MG63 (cell line): ENCODE measurements around the gene SMIM1. TPM values are rescaled to one million over a fixed set of nuclear protein-coding genes. Genes with fewer than 3 reads are reported as not detected.
"Not testable (repeated sequence)": the region's sequence is repeated elsewhere in the genome, so short reads cannot be mapped to it uniquely, and the experiment has no call there.

ENCODE experiments used
- DNase-seq: peaks from one replicate; pipeline ENCODE4 v3.0.0-alpha.2; 2020
- H3K27me3 ChIP-seq: fragments of 250-450 bp; sonication (Bioruptor Pico); 2 replicates; pipeline ENCODE4 v1.5.1; 2020; ENCODE audit warnings: mild to moderate bottlenecking, moderate library complexity
- H3K36me3 ChIP-seq: fragments of 250-450 bp; sonication (Bioruptor Pico); 2 replicates; pipeline ENCODE4 v1.5.1; 2020; ENCODE audit warnings: mild to moderate bottlenecking, moderate library complexity
- H3K4me3 ChIP-seq: fragments of 250-450 bp; sonication (Bioruptor Pico); 2 replicates; pipeline ENCODE4 v1.5.1; 2020; ENCODE audit warnings: mild to moderate bottlenecking, moderate library complexity
- H3K9me3 ChIP-seq: fragments of 250-450 bp; sonication (Bioruptor Pico); 2 replicates; pipeline ENCODE4 v1.5.1; 2020; ENCODE audit warnings: mild to moderate bottlenecking, moderate library complexity
- total RNA-seq: library from RNA; depleted of rRNA; stranded (reverse); fragments of >200 nt; shearing (Covaris generic); gene quantifications from 2 replicates; pipeline ENCODE4 v1.2.3, GENCODE V29; 2014; ENCODE audit warnings: low replicate concordance

The SMIM1 gene
- total RNA-seq, 1 experiment from 2014 or later, result not detected

DNA sequence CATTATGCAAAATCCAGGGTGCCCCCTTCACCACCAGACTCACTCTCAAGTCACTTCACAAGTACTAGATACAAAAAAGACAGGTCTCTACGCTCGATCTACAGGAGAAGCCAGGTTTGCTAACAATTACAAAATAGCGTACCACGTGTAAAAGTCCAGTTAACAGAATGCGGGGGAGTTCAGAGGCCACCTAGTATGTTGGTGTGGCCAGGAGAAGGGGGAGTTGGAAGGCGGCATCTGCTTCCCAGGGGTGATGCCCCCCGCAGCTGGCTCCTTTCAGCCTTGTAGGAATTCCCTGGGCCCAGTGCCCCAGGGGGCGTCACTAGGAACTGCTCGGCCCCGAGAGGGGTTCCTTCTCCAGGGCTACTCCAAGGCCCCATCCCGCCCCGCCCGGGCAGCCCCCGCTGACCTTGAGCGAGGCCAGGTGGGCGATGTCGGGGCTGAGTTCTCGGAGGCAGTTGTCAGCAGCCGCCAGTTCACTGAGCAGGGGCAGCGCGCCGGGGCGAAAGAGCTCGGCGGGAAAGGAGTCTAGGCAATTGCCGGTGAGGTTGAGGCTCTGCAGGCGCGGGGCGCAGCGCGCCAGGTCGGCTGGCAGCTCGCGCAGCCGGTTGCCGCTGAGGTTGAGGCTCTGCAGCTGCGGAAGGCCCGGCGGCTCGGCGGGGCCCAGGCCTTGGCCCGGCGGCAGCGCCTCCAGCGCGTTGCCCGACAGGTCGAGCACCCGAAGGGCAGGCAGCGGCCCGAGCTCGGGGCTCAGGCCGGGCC is 23.1 kb downstream of the SMIM1 start:
- no peaks in the 10 kb centered on the region for H3K9me3 ChIP-seq
- no peaks in the 10 kb centered on the region for H3K27me3 ChIP-seq
- DNase-seq, result peak; percentile 28
- peak overlapping the region; percentile 59 for H3K4me3 ChIP-seq
- H3K36me3 ChIP-seq, result peaks cover 25% of the 10 kb centered on the region

DNA sequence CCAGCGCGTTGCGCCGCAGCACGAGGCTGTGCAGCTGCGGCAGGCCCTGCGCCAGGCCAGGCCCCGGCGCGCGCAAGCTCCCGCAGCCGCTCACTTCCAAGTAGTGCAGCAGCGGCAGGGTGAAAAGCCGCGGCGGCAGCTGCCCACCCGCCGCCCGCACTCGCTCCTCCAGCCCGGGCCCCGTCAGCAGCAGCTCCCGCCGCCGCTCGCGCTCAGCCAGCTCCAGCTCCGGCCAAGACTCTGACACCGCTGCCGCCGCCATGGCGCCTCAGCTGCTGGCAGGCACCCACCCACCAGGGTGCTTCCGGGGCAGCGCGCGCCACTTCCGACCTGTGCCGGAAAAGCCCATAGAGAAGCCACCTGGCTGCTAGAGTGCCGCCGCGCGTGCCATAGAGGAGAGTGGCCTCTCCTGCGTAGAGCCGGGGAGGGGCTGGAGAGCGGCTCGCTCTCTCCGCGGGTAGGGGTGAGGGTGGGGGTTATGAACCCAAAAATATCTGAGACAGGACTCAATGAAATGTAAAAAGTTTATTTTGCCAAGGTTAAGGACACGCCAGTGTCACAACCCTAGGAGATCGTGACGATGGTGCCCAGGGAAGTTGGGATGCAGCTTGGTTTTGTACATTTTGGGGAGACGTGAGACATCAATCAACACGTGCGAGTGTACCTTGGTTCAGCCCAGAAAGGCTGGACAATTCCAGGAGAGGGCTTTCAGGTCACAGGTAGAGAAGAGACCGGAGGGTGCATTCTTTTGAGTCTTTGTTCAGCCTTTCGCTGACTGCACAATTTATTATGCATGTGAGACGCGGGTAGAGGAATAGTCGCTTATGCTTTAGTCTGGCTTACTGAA is 23.9 kb downstream of the SMIM1 start, which contains the start of gene LRRC47:
Gene LRRC47 (minus strand): TSS at position 284 of the 847 bp plus-strand sequence. CDS start 22 bp downstream, at position 262.
- peak within 1 kb of the TSS; percentile 59 for H3K4me3 ChIP-seq
- DNase-seq, result peak; percentile 95
- peaks cover 23% of the 10 kb centered on the region for H3K36me3 ChIP-seq
- H3K9me3 ChIP-seq, result peaks cover 2% of the 10 kb centered on the region; the same call in 1 of the 2 replicates
- 0 out of 2 replicates have a peak, but pooled peaks cover 3% of the 10 kb centered on the region for H3K27me3 ChIP-seq

DNA sequence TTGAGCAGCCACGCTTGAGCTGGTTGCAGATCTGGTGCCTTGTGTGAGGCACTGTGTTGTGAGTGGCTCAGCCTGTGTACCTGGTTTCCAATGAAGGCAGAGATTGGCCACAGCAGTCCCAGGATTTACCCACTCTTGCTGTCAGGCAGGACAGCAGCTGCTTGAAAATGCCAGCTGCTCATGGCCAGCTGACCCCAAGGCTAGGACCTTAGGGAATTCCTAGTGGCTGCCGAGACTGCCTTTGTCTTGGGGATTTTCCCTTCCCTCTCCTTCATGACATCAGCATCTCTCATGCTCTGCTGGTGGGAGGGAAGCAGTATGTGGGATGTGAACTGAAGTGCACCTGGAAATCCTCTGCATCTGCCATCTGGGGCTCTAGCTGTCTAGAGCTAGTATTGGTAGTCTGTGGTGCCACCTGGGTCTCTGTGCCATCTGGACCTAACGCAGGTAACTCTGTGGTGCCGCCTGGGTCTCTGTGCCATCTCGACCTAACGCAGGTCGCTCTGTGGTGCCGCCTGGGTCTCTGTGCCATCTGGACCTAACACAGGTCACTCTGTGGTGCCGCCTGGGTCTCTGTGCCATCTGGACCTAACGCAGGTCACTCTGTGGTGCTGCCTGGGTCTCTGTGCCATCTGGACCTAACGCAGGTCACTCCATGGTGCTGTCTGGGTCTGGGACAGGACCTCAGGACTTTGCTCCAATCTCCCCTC is 27.6 kb downstream of the SMIM1 start:
- Histone ChIP-seq H3K4me3 (no peak overlapping the region), H3K27me3 (0 out of 2 replicates have a peak, but pooled peaks cover 3% of the 10 kb centered on the region), H3K36me3 (peaks cover under 1% of the 10 kb centered on the region; the same call in 1 of the 2 replicates), H3K9me3 (peaks cover 2% of the 10 kb centered on the region; the same call in 1 of the 2 replicates)
- DNase-seq, result no peak

DNA sequence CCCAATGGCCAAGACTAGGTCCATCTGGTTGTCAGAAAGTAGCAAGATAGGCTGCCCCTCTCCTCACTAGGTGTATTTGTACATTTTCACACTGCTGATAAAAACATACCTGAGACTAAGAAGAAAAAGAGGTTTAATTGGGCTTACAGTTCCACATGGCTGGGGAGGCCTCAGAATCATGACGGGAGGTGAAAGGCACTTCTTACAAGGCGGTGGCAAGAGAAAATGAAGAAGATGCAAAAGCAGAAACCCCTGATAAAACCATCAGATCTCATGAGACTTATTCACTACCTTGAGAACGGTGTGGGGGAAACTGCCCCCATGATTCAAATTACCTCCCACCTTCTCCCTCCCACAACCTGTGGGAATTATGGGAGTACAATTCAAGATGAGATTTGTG is 28.2 kb downstream of the SMIM1 start:
- not testable (repeated sequence) for H3K4me3 ChIP-seq, H3K9me3 ChIP-seq

DNA sequence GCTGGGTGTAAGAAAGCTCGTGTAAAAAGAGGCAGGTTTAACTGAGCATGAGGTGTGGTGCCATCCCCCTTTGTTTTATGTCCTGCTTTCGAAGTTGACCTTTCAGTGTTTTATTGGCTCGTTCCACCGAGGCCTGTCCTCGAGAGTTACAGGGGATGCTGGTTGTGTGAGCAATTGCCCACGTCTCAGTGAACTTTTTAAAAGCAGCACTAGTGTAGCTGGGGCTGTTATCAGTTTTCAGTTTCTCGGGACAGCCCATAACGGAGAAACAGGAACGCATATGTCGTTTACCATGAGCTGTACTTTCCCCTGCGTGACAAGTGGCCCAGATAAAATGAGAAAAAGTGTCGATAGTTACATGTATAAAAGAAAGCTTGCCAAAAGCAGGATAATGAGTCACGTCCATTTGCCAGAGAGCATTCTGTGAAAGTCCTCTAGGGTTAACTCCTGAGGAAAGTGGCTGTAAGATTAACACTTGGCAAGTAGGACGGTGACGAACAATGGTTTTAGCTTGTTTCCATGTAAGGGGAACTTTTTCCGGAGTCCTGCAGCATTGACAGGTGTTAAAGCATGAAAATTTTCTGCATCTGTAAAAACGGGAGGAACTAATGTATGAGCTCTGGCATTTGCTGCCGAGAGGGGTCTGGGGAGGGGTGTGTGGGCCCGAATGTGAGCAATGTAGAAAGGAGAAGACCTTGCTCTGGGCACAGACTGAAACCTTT is 31.5 kb downstream of the SMIM1 start:
- DNase-seq, result peak; percentile 44
- Histone ChIP-seq H3K9me3 (peaks cover 14% of the 10 kb centered on the region), H3K27me3 (0 out of 2 replicates have a peak, but pooled peaks cover 3% of the 10 kb centered on the region), H3K4me3 (no peak overlapping the region), H3K36me3 (no peaks in the 10 kb centered on the region)

More for the DNA sequence above, 28.2 kb downstream of the SMIM1 start:
- not testable (repeated sequence) for H3K27me3 ChIP-seq, H3K36me3 ChIP-seq, DNase-seq

DNA sequence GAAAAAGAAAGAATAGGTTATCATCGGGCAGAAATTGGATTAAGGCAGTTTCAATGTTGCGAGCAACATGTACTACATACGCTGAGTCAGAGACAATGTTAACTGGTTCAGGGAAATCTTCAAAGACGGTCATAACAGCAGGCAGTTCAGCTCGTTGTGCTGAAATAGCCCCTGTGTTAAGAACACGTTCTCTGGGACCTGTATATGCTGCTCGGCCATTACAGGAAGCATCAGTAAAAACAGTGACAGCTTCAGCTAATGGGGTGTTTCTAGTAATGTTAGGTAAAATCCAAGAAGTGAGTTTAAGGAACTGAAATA is 32.0 kb downstream of the SMIM1 start:
- not testable (repeated sequence) for H3K36me3 ChIP-seq, DNase-seq, H3K27me3 ChIP-seq, H3K4me3 ChIP-seq
- peaks cover 14% of the 10 kb centered on the region for H3K9me3 ChIP-seq

DNA sequence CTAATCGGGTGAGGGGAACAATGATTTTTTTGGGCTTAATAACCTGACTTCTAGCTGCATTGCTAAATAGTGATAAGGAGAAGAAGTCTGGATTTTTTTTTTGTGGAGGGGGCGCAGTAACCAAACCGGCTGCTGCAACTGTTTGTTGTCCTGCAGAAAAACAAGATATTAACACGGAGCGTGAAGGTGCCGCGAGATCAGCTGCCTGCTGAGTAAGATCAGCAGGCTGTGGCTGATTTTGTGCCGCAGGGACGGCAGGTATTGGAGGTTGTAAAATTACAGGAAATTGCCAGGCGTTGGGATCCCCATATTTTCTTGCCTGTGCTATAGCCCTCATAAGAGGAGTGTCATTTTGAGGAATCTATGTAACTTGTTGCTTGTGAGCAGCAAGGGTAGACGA is 32.5 kb downstream of the SMIM1 start:
- no peak for DNase-seq

DNA sequence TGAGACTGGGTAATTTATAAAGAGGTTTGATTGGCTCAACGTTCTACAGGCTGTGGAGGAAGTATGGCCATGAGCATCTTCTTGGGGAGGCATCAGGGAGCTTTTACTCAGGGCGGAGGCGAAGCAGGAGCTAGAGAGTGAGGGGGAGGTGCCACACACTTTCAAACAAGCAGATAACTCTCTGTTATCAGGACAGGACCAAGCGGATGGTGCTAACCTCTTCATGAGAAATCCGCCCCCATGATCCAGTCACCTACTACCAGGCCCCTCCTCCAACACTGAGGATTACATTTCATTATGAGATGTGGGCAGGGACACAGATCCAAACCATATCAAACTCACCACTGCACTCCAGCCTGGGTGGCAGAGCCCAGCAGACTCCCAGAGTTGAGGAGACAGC is 35.2 kb downstream of the SMIM1 start:
- DNase-seq, result no peak
- H3K27me3 ChIP-seq, result no peaks in the 10 kb centered on the region
- no peaks in the 10 kb centered on the region for H3K36me3 ChIP-seq
- peaks cover 12% of the 10 kb centered on the region for H3K9me3 ChIP-seq
- H3K4me3 ChIP-seq, result no peak overlapping the region

More for the DNA sequence above, 32.5 kb downstream of the SMIM1 start:
- peaks cover 14% of the 10 kb centered on the region for H3K9me3 ChIP-seq
- H3K36me3 ChIP-seq, result no peaks in the 10 kb centered on the region
- H3K4me3 ChIP-seq, result no peak overlapping the region
- 0 out of 2 replicates have a peak, but pooled peaks cover 3% of the 10 kb centered on the region for H3K27me3 ChIP-seq

DNA sequence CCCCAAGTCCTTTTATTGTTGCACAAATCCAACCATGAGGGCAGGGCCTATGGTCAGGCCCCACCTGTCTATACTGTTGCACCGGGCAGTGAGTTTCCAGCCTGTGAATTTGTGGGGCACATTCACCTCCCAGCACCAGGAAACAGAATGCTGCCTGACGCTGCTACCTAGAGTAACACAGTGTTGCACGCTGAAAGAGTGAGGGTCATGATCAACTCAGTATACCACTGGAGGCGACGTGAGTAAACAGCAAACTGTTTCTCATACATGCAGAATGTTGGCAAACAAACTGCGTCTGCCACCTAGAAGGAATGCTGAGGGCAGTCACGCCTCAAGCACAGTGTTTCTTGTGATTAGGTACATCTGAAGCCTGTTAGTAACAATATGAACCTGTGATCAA is 37.1 kb downstream of the SMIM1 start:
- no peak for DNase-seq
- H3K27me3 ChIP-seq, result no peaks in the 10 kb centered on the region
- H3K9me3 ChIP-seq, result peaks cover 12% of the 10 kb centered on the region
- H3K36me3 ChIP-seq, result 0 out of 2 replicates have a peak, but pooled peaks cover under 1% of the 10 kb centered on the region
- no peak overlapping the region for H3K4me3 ChIP-seq

DNA sequence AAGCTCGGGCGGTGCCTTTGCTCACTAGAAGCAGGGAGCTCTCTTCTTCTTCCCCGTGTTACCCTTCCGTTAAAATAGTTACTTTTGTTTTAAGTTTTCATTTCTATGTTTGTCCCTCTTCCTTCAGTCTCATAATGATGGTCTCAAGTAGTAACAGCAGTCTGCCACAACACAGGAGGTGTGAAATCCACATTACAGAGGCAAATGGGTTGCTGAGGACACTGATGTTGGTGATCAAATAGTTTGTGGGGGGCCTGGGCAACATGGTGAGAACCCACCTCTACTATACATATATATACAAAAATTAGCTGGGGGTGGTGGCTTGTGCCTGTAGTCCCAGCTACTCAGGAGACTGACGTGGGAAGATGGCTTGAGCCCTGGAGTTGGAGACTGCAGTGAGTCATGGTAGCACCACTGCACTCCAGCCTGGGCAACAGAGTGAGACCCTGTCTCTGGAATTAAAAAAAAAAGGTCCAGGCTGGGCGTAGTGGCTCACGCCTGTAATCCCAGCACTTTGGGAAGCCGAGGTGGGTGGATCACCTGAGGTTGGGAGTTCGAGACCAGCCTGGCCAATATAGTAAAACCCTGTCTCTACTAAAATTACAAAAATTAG is 37.7 kb downstream of the SMIM1 start:
- not testable (repeated sequence) for H3K4me3 ChIP-seq, DNase-seq, H3K27me3 ChIP-seq, H3K36me3 ChIP-seq
- H3K9me3 ChIP-seq, result peaks cover 12% of the 10 kb centered on the region

DNA sequence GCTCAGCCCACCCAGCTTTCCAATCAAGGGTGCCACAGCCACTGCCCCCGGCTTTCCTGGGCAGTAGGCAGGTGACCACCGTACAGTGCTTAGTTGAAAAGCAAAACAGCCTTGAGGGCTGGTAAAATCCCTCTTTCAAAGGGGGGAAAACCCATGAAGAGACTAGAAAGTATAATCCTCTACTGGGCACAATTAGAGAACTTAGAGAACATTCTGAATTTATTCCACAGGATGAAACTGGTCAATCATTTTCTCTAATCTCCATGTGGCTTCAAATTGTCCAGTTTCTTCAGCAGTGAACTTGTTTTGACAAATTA is 39.0 kb downstream of the SMIM1 start:
- DNase-seq, result no peak
- H3K9me3 ChIP-seq, result peaks cover 8% of the 10 kb centered on the region
- H3K4me3 ChIP-seq, result no peak overlapping the region
- H3K27me3 ChIP-seq, result no peaks in the 10 kb centered on the region
- H3K36me3 ChIP-seq, result peaks cover 4% of the 10 kb centered on the region; the same call in 1 of the 2 replicates

DNA sequence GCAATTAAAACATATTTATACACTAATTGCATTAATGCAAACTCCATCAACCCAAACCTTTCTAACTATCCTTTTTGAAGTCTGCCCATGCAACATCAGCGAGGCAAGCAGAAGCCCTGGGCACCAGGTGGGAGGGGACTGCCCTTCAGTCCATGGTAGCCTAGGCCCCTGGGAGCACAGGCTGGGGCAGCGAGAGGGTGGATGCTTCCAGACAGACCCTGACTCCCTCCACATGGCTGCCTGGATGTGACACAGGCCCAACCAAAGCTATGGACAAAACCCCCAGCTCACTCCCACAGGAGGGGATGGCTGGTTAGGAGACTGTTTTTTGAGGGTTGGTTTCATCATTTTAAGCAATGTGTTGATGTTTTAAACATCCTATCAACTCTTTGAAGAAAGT is 41.5 kb downstream of the SMIM1 start:
- peaks cover 4% of the 10 kb centered on the region; the same call in 1 of the 2 replicates for H3K36me3 ChIP-seq
- no peaks in the 10 kb centered on the region for H3K27me3 ChIP-seq
- DNase-seq, result no peak
- no peak overlapping the region for H3K4me3 ChIP-seq
- H3K9me3 ChIP-seq, result no peaks in the 10 kb centered on the region

DNA sequence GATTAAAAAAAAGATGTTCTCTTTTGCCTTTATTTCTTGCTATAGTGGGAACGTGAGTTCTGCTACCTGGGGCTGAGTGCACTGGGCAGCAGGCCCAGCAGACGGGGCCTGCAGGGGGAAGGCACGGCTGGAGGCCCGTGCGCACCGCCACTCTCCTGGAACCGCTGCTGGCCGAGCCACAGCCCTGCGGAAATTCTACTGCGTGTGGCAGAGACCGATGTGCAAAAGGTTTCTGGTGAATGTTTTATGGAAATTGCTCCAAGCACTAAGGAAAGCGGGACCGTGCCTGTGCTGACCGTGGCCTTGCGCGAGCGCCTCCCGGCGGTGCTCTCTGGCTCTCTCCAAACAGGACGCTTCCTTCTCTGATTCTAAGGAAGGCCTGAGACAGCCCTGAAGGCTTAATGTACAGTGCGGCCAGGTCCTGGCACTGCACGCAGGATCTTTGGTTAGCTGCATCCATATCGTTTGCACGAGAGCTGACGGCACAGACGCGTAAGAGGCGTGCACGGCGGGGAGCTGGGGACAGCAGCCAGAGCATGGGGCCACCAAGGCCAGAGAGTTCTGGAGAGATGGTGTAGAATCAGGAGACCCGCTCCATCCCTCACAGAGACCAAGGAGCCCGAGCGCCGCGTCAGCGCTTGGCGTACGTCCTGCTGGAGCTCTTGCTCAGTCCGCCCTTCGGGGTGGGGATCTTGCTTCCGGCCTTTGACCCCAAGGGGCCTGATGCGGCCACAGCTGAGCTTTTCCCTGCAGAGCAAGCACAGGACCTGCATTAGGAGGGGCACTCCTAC is 42.4 kb downstream of the SMIM1 start:
- H3K27me3 ChIP-seq, result no peaks in the 10 kb centered on the region
- H3K36me3 ChIP-seq, result peaks cover 4% of the 10 kb centered on the region; the same call in 1 of the 2 replicates
- H3K4me3 ChIP-seq, result no peak overlapping the region
- DNase-seq, result no peak
- H3K9me3 ChIP-seq, result no peaks in the 10 kb centered on the region

DNA sequence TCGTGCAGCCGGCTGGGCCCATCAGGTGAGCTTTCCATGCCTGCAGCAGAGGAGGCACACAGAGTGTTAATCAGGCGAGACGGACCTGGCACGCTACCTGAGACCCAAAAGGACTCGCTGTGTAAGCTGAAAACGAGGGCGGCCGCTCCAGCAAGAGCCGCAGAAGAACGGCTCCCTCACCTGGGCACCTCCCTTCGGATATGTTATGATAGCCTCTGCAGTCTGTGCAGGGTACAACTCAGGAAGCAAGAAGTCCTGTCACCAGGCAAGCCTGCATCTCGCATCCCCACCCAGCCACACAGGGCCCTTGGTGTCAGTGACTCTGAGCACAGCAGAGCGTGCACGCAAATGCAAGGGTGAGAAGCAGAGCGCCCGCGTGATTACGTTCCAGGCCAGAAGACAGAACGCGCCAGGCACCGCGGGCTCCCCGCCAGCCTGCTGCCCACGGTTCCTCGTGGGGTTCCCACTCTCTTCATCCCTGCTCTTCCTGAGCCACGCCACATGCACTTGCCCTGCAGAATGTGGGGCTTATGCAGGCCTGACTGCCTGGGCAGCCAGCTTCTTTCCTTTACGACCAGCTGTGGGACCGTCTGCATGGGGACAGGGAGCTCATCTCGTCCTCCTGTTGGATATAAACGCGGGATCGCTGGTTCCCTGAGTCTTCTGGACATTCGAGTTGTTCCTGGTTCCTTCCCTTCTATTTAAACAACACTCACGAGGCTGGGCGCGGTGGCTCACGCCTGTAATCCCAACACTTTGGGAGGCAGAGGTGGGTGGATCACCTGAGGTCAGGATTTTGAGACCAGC is 44.0 kb downstream of the SMIM1 start:
- H3K9me3 ChIP-seq, result no peaks in the 10 kb centered on the region
- no peak overlapping the region for H3K4me3 ChIP-seq
- H3K36me3 ChIP-seq, result peaks cover 4% of the 10 kb centered on the region; the same call in 1 of the 2 replicates
- H3K27me3 ChIP-seq, result no peaks in the 10 kb centered on the region
- no peak for DNase-seq
